ENCODE results near the gene HDAC4.

GRCh38 chr2:239001794-239002193 is 399.0 kb downstream of the HDAC4 start:
- TF ChIP-seq CTCF (IDR thresholded peaks at IDR 0.05) (no peak), POLR2A (IDR thresholded peaks at IDR 0.05) (no peak)
